Aorta (tissue), 5 donors: ENCODE results near the gene DCAF8. TPM values are rescaled to one million over a fixed set of nuclear protein-coding genes. Genes with fewer than 3 reads are reported as not detected.
A peak's percentile ranks its signal among the peaks of the same experiment; 100 is the strongest.

Source experiments
- ATAC-seq: fragments of 200-7000 bp; cut with Tn5 transposase; one replicate; pipeline ENCODE4 v1.9.1; 2022; ENCODE audit warnings: moderate library complexity; ENCODE audit not compliant: low FRiP score
- DNase-seq, 2 donors: peaks; one replicate each; pipeline ENCODE4 v3.0.0-alpha.2; 2020
- H3K27ac ChIP-seq, 2 donors: one replicate each; pipeline ENCODE4 v1.5.1; 2013; ENCODE audit warnings: low read length in 2 of 2, mild to moderate bottlenecking in 2 of 2, moderate library complexity in 2 of 2, control low read depth in 1 of 2, inconsistent platforms in 1 of 2, low read depth in 1 of 2
- H3K27me3 ChIP-seq, 2 donors: one replicate each; pipeline ENCODE4 v1.6.1; 2013; ENCODE audit warnings: control low read depth in 1 of 2, low read length in 1 of 2, mild to moderate bottlenecking in 1 of 2, moderate library complexity in 1 of 2; ENCODE audit not compliant: insufficient read depth in 2 of 2, control insufficient read depth in 1 of 2
- H3K36me3 ChIP-seq, 2 donors: one replicate each; pipeline ENCODE4 v1.6.1; 2013; ENCODE audit warnings: control low read depth in 1 of 2, low read length in 1 of 2, mild to moderate bottlenecking in 1 of 2; ENCODE audit not compliant: insufficient read depth in 2 of 2, control insufficient read depth in 1 of 2
- H3K4me1 ChIP-seq, 2 donors: one replicate each; pipeline ENCODE4 v1.6.1; 2013; ENCODE audit warnings: low read length in 2 of 2, control low read depth in 1 of 2, mild to moderate bottlenecking in 1 of 2, moderate library complexity in 1 of 2; ENCODE audit not compliant: insufficient read depth in 2 of 2, control insufficient read depth in 1 of 2
- H3K4me3 ChIP-seq, 2 donors: one replicate each; pipeline ENCODE4 v1.5.1; 2013; ENCODE audit warnings: low read length in 2 of 2, control low read depth in 1 of 2, mild to moderate bottlenecking in 1 of 2
- H3K9me3 ChIP-seq: one replicate; pipeline ENCODE4 v1.6.1; 2013; ENCODE audit warnings: mild to moderate bottlenecking, low read length; ENCODE audit not compliant: control insufficient read depth
- WGBS, 2 donors: extraction: QIAGEN DNeasy Blood & Tissue Kit; methylation state at CpG; one replicate each; pipeline ENCODE4 v1.1.7; 2013; 5-methylcytosine and 5-hydroxymethylcytosine counted together
- intact Hi-C, 2 donors: fragments of 100-400 bp; cut with DNase I; formaldehyde crosslinking; loops; one replicate each; pipeline versions ENCODE4 v1.14.2 to v1.15.0; 2022
- polyA plus RNA-seq, 2 donors: library from polyadenylated mRNA; stranded (reverse); fragments of 200-250 nt; gene quantifications; one replicate each; pipeline ENCODE4 v1.2.3, GENCODE V29; 2013
- total RNA-seq, 2 donors: library from RNA; stranded (reverse); fragmentation: NEBNext Ultra II Directional; extraction: Animal tissue kit (Norgen Biotek cat#: 25700); gene quantifications; one replicate each; pipeline ENCODE4 v1.2.1, GENCODE V29; 2021
- donor health status: healthy with polysubstance abuse.
- donor health status: Bipolar disorder and iron deficiency.
- donor health status: DM: no; HTN: no; CAD: no.
- donor health status: DM: no; HTN: no; CAD: no.
- donor health status: DM: yes; HTN: yes; CAD: no.

DCAF8 gene
- total and polyA plus RNA-seq, 4 donors, result 39.2 to 152 (median 131) TPM

DNA sequence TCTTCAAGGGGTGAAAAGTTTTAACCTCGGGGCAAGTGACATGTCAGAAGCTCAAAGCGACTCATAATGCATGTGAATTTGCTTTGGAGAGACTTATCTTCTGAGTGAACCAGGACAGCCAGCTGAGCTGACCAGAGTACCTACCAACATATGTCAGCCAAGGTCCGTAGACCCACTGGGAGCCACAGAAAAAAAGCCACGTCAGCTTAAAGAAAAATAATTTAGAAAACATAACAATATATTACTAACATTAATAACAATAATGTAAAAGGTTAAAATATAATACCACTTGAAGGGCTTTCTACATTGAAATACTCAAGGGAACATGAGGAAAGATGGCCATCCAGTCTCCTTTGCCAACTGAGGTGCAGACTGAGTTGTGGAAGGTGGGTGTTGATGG lies 15.6 kb upstream of the DCAF8 start:
- ATAC-seq (no peak), DNase-seq (no peak)
- no peak overlapping the region for H3K4me3 ChIP-seq
- H3K36me3 ChIP-seq, result peaks cover 6 to 11% of the 10 kb centered on the region in 2 donors
- no peaks in the 10 kb centered on the region for H3K27me3 ChIP-seq
- intact Hi-C loops, result no loop called here
- no peak overlapping the region for H3K27ac ChIP-seq
- no peaks in the 10 kb centered on the region for H3K4me1 ChIP-seq
- H3K9me3 ChIP-seq, result no peaks in the 10 kb centered on the region
- 79 to 80% methylated on average over 4 of the region's 4 CpGs for WGBS, 2 donors

DNA sequence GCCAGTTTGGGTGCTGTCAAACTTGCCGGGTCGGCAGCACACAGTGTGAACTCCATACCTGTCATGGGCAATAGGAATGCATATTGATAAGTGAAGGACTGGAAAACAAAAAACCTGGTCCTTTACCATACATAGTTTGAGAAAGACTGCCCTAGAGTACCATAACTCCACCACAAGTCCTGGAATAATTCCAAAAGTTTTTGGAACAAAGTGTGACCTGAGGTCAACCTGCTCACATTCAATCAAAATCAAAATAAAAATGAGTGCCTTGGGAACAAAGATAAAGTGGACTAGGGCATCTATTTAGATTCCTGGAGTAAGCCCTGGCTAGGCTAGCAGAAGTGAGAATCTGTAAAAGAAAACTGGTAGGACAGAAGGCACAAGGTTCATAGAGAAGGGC lies 15.0 kb upstream of the DCAF8 start:
- no peak overlapping the region for H3K27ac ChIP-seq
- H3K27me3 ChIP-seq, result no peaks in the 10 kb centered on the region
- ATAC-seq (no peak), DNase-seq (no peak)
- 36 to 42% methylated on average over 2 of the region's 2 CpGs for WGBS, 2 donors
- H3K4me1 ChIP-seq, result no peaks in the 10 kb centered on the region
- no peaks in the 10 kb centered on the region for H3K9me3 ChIP-seq
- no peak overlapping the region for H3K4me3 ChIP-seq
- intact Hi-C loops, result no loop called here
- peaks cover 6 to 11% of the 10 kb centered on the region in 2 donors for H3K36me3 ChIP-seq

- no peaks in the 10 kb centered on the region for H3K27me3 ChIP-seq
- intact Hi-C loops, result no loop called here
- ATAC-seq, result no peak
- H3K9me3 ChIP-seq, result no peaks in the 10 kb centered on the region
- H3K4me3 ChIP-seq, result no peak overlapping the region
- 90% methylated on average over 1 of the region's 1 CpG for WGBS, 2 donors
- H3K4me1 ChIP-seq, result no peaks in the 10 kb centered on the region
- DNase-seq, result no peak
- H3K36me3 ChIP-seq, result no peaks in the 10 kb centered on the region
- H3K27ac ChIP-seq, result no peak overlapping the region
Measured at GRCh38 chr1:160271025-160271424, 8.7 kb upstream of the DCAF8 start.

DNA sequence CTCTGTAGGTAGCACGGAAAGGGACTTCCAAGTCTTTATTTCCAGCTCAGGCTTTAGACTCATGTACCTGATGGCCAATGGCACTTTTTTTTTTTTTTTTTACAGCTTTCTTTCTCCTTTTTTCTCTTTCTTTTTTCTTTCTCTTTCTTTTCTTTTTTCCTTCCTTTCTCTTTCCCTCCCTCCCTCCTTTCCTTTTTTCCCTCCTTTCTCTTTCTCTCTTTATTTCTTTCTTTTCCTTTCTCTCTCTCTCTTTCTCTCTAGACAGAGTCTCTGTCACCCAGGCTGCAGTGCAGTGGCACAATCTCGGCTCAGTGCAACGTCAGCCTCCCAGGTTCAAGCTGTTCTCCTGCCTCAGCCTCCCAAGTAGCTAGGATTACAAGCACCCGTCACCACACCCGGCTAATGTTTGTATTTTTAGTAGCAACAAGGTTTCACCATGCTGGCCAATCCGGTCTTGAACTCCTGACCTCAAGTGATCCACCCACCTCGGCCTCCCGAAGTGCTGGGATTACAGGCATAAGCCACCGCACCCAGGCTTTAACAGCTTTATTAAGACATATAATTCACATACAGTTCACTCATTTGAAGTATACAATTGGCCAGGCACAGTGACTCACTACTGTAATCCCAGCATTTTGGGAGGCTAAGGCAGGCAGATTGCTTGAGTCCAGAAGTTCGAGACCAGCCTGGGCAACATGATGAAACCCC lies 5.1 kb upstream of the DCAF8 start:
- no peaks in the 10 kb centered on the region for H3K27me3 ChIP-seq

GRCh38 chr1:160264795-160265307 lies 2.5 kb upstream of the DCAF8 start:
- Histone ChIP-seq H3K4me1 (peaks cover 0 to 7% of the 10 kb centered on the region in 2 donors), H3K36me3 (no peaks in the 10 kb centered on the region), H3K4me3 (no peak overlapping the region), H3K9me3 (no peaks in the 10 kb centered on the region), H3K27ac (no peak overlapping the region), H3K27me3 (no peaks in the 10 kb centered on the region)
- ATAC-seq, result no peak
- no peak for DNase-seq
- intact Hi-C loops, result loop anchor here in 1 of 2 donors (5.0 kb wide), 2 partner anchors 58 to 168 kb away; partner anchors contain the start of genes IGSF8 and PEA15
- 77 to 81% methylated on average over 4 of the region's 4 CpGs for WGBS, 2 donors

More for the DNA sequence above, 5.1 kb upstream of the DCAF8 start:
- no peak for ATAC-seq
- Histone ChIP-seq H3K4me3 (no peak overlapping the region), H3K9me3 (no peaks in the 10 kb centered on the region), H3K27ac (no peak overlapping the region), H3K36me3 (no peaks in the 10 kb centered on the region), H3K4me1 (no peaks in the 10 kb centered on the region)
- DNase-seq, result no peak
- intact Hi-C loops, result no loop called here
- 81% methylated on average over 10 of the region's 10 CpGs for WGBS, 2 donors

DNA sequence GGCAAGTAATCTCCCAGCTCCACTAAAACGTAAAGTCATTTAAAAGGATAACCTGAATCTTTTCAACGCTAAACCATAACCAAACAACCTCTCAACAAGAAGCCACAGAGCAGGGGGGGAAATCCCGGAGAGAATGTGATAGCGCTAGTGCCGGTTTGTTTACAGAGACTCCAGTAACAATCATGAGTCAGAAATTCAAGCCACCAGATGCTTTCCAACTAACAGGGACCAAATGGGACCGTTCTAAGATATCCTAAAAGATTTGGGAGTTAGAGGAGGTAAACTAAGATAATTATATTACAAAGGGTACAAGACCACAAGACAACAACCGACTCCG lies 825 bp downstream of the DCAF8 start:
- Histone ChIP-seq H3K27ac (peak overlapping the region in 1 of 2 donors; percentile 87), H3K27me3 (no peaks in the 10 kb centered on the region), H3K9me3 (no peaks in the 10 kb centered on the region), H3K4me1 (peaks cover 0 to 7% of the 10 kb centered on the region in 2 donors), H3K36me3 (no peaks in the 10 kb centered on the region), H3K4me3 (peak overlapping the region; percentile 69 to 93)
- peak; percentile 55 for ATAC-seq
- WGBS, 2 donors, result 0% methylated on average over 8 of the region's 8 CpGs
- intact Hi-C loops, result loop anchor here in 1 of 2 donors (5.0 kb wide), 2 partner anchors 54 to 164 kb away; partner anchors contain the start of genes IGSF8 and PEA15
- no peak for DNase-seq

DNA sequence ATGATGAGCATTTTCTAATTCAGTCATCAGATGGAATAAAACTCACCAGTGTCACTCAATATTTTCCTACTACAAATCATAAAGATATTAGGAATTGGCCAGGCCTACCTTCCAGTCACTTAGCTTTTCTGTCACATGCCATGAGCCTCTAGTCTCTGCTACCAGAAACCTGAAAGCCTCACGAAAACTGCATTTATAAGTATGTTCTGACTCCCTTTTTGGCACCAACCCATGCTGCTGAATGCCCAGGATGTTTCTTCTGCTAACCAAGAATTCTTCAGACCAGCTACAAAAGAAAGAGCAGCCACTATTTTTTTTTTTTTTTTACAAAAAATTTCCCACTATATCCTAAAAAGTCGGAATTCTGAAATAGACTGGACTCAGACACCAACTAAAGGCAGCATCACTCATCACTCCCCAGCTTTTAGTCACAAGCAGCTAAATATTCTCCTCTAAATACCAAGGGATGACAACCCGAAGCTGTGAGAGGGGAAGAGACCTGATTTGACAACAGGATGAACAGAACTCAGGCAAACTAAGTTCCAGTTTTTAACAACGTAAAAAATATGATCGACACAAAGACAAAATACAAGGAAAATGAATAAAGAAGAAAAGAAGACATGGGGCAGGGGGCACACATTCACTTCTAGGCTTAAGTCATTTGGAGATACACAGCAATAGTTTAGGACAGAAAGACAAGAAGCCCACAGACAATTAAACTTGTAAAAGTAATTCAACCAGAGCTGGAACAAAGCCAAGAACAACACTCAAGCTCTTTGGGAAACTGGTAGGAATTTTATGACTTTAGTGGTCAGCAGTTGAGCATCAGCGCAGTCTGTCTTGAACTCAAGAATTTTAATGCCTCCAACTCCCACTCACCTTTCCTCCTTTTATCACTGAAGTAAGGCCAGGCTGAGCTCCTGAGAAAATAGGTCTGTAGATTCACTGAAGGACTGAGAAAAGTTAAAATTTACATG lies 1.7 kb downstream of the DCAF8 start:
- H3K4me3 ChIP-seq, result peak overlapping the region; percentile 69 to 93
- 9 to 11% methylated on average over 6 of the region's 6 CpGs for WGBS, 2 donors
- intact Hi-C loops, result loop anchor here in 1 of 2 donors (5.0 kb wide), 2 partner anchors 53 to 163 kb away; partner anchors contain the start of genes IGSF8 and PEA15
- H3K4me1 ChIP-seq, result peaks cover 0 to 7% of the 10 kb centered on the region in 2 donors
- H3K27me3 ChIP-seq, result no peaks in the 10 kb centered on the region
- no peaks in the 10 kb centered on the region for H3K9me3 ChIP-seq
- no peak for DNase-seq
- H3K36me3 ChIP-seq, result no peaks in the 10 kb centered on the region
- no peak for ATAC-seq
- H3K27ac ChIP-seq, result peak overlapping the region in 1 of 2 donors; percentile 37

- WGBS, 2 donors, result 82 to 89% methylated on average over 7 of the region's 7 CpGs
- peaks cover 0 to 2% of the 10 kb centered on the region in 2 donors for H3K36me3 ChIP-seq
- no peak for DNase-seq
- H3K4me1 ChIP-seq, result peaks cover 0 to 7% of the 10 kb centered on the region in 2 donors
- ATAC-seq, result no peak
- intact Hi-C loops, result no loop called here
- no peaks in the 10 kb centered on the region for H3K27me3 ChIP-seq
- no peaks in the 10 kb centered on the region for H3K9me3 ChIP-seq
- no peak overlapping the region for H3K4me3 ChIP-seq
- H3K27ac ChIP-seq, result no peak overlapping the region
Measured at GRCh38 chr1:160258177-160258798, 4.1 kb downstream of the DCAF8 start.
